Spinal cord (tissue), 10 donors: Measurements from ENCODE around the gene MORN1. TPM values are rescaled to one million over a fixed set of nuclear protein-coding genes. Genes with fewer than 3 reads are reported as not detected.

Experiments
- DNase-seq, 6 donors: peaks; one replicate each; pipeline versions ENCODE4 v3.0.0 to v3.0.0-alpha.2; 2013 to 2015; ENCODE audit warnings: low spot score in 6 of 6, low read depth in 4 of 6
- H3K27ac ChIP-seq: one replicate; pipeline ENCODE4 v1.5.1; 2013; ENCODE audit warnings: low read depth, low read length, control low read depth
- H3K27me3 ChIP-seq: one replicate; pipeline ENCODE4 v1.6.1; 2013; ENCODE audit warnings: low read length; ENCODE audit not compliant: control insufficient read depth, insufficient read depth
- H3K36me3 ChIP-seq: one replicate; pipeline ENCODE4 v1.6.1; 2013; ENCODE audit warnings: low read length; ENCODE audit not compliant: control insufficient read depth, insufficient read depth
- H3K4me1 ChIP-seq: one replicate; pipeline ENCODE4 v1.6.1; 2013; ENCODE audit warnings: low read length; ENCODE audit not compliant: control insufficient read depth, insufficient read depth
- H3K4me3 ChIP-seq: one replicate; pipeline ENCODE4 v1.5.1; 2013; ENCODE audit warnings: low read depth, low read length, control low read depth
- H3K9me3 ChIP-seq: one replicate; pipeline ENCODE4 v1.6.1; 2013; ENCODE audit warnings: low read length; ENCODE audit not compliant: control insufficient read depth, insufficient read depth
- WGBS: methylation state at CpG from one replicate; pipeline ENCODE4 v1.1.5; 2013; ENCODE audit warnings: missing lambda C conversion rate; ENCODE audit not compliant: insufficient coverage; 5-methylcytosine and 5-hydroxymethylcytosine counted together
- polyA plus RNA-seq, 2 donors: library from polyadenylated mRNA; unstranded; fragments of 120-200 nt; gene quantifications; one replicate each; pipeline ENCODE4 v1.2.1, GENCODE V29; 2013; ENCODE audit not compliant: insufficient read length in 2 of 2
- total RNA-seq, 2 donors: library from RNA; depleted of rRNA in 1 of 2; stranded (reverse); fragments of 120-200 nt in 1 of 2; fragments of >200 nt in 1 of 2; gene quantifications; one replicate each; pipeline versions ENCODE4 v1.2.3 to v1.2.4, GENCODE V29; 2013 to 2014
- donor health status: healthy.

The MORN1 gene
- total and polyA plus RNA-seq, 4 donors: 8.4 to 17.5 (median 12.8) TPM

- Histone ChIP-seq H3K4me1 (peaks cover 11% of the 10 kb centered on the region), H3K27ac (no peak overlapping the region), H3K9me3 (no peaks in the 10 kb centered on the region), H3K4me3 (no peak overlapping the region), H3K36me3 (peaks cover 84% of the 10 kb centered on the region), H3K27me3 (no peaks in the 10 kb centered on the region)
- no peak for DNase-seq
- WGBS: 88% methylated on average over 22 of the region's 25 CpGs
Measured at GRCh38 chr1:2407166-2407990, 16.0 kb upstream of the MORN1 start.

DNA sequence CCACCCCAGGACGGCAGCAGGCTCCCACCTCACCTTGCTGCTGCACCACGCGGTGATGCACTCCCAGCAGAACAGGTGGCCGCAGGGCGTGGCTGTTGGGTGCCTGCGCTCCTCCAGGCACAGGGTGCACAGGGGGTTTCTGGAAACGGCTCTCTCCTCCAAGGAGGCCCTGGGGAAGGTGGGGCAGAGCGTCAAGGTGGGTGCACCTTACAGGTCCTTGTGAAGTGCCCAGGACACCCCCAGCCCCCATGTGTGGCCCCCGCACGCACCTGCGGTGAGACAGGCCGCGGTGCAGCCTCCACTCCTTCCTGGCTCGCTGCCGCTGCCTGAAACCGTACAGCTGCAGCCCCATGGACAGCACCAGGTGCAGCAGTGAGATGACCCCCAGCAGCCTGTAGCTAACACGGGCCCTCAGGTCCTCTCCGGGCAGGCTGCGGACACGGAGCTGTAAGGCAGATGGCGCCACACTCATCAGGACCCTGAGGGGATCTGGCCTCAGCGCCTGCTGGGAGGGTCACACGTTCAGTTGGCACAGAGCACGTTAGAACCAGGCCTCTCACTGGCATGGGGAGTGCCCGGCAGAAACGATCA, 15.2 kb upstream of the MORN1 start:
- Histone ChIP-seq H3K27ac (no peak overlapping the region), H3K27me3 (no peaks in the 10 kb centered on the region), H3K36me3 (peaks cover 89% of the 10 kb centered on the region), H3K9me3 (no peaks in the 10 kb centered on the region), H3K4me1 (peaks cover 5% of the 10 kb centered on the region), H3K4me3 (no peak overlapping the region)
- 78% methylated on average over 26 of the region's 26 CpGs for WGBS
- DNase-seq: no peak

GRCh38 chr1:2405588-2406295, 14.4 kb upstream of the MORN1 start:
- H3K4me3 ChIP-seq: no peak overlapping the region
- WGBS: 82% methylated on average over 20 of the region's 28 CpGs
- DNase-seq: no peak
- peaks cover 4% of the 10 kb centered on the region for H3K4me1 ChIP-seq
- H3K27ac ChIP-seq: no peak overlapping the region
- no peaks in the 10 kb centered on the region for H3K9me3 ChIP-seq
- peaks cover 97% of the 10 kb centered on the region for H3K36me3 ChIP-seq
- H3K27me3 ChIP-seq: no peaks in the 10 kb centered on the region

- 79% methylated on average over 19 of the region's 24 CpGs for WGBS
- H3K27ac ChIP-seq: no peak overlapping the region
- no peaks in the 10 kb centered on the region for H3K27me3 ChIP-seq
- no peaks in the 10 kb centered on the region for H3K9me3 ChIP-seq
- no peak overlapping the region for H3K4me3 ChIP-seq
- no peak for DNase-seq
- H3K36me3 ChIP-seq: peaks cover 100% of the 10 kb centered on the region
- no peaks in the 10 kb centered on the region for H3K4me1 ChIP-seq
Measured at GRCh38 chr1:2404890-2405511, 13.6 kb upstream of the MORN1 start.

DNA sequence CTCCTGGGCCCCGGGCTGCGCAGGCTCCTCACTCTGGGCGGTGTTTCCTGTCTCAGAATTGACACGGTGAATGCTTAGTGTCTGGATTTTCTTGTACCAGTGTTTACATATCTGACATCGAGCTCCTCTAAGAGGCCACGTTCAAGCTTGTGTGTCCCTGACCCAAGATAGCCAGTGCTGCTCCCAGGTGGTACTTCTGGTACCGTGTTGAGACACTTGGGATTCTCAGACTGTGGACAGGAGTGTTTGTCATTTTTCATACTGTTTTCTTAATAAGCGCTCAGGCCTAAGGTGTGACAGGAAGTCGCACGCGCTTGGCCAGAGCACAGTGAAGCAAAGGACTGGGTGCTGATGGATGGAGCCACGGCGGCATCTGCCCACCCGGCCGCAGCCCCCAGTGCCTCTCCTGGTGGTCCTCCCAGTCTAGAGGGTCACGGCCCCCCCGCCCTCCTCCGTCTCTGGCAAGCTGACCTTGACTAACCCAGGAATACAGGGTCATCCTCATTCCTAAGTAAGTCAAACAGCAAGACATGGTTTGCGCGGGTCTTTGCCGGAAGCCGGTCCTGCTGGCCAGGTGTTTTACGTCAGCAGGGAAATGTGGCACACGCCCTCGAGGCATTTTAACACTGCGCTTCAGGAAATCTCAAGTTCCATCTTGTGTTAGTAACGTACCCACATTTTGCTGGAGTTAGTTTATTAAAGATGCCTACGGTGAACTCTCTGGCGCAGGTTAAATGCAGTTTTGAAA, 13.0 kb upstream of the MORN1 start:
- H3K4me3 ChIP-seq: no peak overlapping the region
- no peak overlapping the region for H3K27ac ChIP-seq
- no peak for DNase-seq
- H3K36me3 ChIP-seq: peaks cover 100% of the 10 kb centered on the region
- no peaks in the 10 kb centered on the region for H3K4me1 ChIP-seq
- H3K9me3 ChIP-seq: no peaks in the 10 kb centered on the region
- 88% methylated on average over 29 of the region's 29 CpGs for WGBS
- H3K27me3 ChIP-seq: no peaks in the 10 kb centered on the region

GRCh38 chr1:2403273-2403672, 11.9 kb upstream of the MORN1 start:
- no peak for DNase-seq
- H3K36me3 ChIP-seq: peaks cover 100% of the 10 kb centered on the region
- H3K4me3 ChIP-seq: no peak overlapping the region
- no peaks in the 10 kb centered on the region for H3K4me1 ChIP-seq
- no peaks in the 10 kb centered on the region for H3K27me3 ChIP-seq
- no peaks in the 10 kb centered on the region for H3K9me3 ChIP-seq
- WGBS: 87% methylated on average over 10 of the region's 19 CpGs
- H3K27ac ChIP-seq: no peak overlapping the region

DNA sequence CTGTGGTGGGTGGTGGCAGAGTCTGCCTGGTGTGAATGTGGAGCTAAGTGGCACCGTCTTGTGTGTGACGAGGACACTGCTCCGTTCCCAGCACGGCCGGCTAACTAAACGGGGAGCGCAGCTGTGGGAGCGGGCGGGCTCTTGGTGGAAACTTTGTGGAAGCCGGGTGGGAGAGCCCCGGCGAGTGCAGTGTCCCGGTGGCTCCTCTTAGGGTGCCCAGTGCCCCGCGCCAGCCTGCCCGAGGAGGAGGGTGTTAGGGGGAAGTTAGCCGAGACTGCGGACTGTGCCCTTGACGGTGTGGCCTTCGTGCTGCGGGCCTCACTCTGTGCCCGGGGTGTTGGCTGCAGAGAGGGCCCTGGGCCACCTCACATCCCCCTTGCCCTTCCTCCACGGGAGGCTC, 11.1 kb upstream of the MORN1 start:
- Histone ChIP-seq H3K4me1 (no peaks in the 10 kb centered on the region), H3K9me3 (no peaks in the 10 kb centered on the region), H3K27ac (no peak overlapping the region), H3K27me3 (no peaks in the 10 kb centered on the region), H3K4me3 (no peak overlapping the region), H3K36me3 (peaks cover 100% of the 10 kb centered on the region)
- WGBS: 98% methylated on average over 13 of the region's 23 CpGs
- no peak for DNase-seq

DNA sequence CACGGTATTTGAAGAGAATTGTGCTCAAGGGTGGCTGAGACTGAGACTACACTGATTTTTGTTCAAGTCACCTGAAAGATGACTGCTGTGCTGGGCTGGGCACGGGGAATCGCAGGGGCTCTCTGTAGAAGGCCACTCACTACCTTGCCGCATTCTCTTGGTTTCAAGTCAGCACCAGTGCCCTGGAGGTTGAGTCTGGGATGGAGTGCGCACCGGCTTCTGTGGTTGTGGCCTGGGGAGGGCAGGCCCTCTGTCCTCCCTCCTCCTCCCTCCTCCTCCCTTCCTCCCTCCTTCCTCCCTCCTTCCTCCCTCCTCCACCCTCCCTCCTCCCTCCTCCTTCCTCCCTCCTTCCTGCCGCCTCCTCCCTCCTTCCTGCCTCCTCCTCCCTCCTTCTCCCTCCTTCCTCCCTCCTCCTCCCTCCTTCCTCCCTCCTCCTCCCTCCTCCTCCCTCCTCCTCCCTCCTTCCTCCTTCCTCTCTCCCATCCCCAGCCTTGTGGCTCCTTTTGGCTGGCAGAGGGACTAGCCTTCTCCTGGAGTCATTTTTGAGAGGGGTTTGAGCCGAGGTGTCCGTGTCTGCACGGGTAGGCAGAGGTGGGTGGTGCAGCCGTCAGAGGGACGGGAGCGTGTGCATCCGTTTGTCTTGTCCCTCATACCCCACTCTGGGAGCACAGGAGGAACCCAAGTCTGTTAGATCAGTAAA, 9.7 kb upstream of the MORN1 start:
- Histone ChIP-seq H3K9me3 (no peaks in the 10 kb centered on the region), H3K27me3 (no peaks in the 10 kb centered on the region), H3K4me1 (no peaks in the 10 kb centered on the region), H3K36me3 (peaks cover 100% of the 10 kb centered on the region), H3K27ac (no peak overlapping the region), H3K4me3 (no peak overlapping the region)
- WGBS: 74% methylated on average over 3 of the region's 14 CpGs
- DNase-seq: no peak

GRCh38 chr1:2400576-2400909, 9.2 kb upstream of the MORN1 start:
- Histone ChIP-seq H3K27ac (no peak overlapping the region), H3K4me1 (no peaks in the 10 kb centered on the region), H3K36me3 (peaks cover 99% of the 10 kb centered on the region), H3K27me3 (no peaks in the 10 kb centered on the region), H3K9me3 (no peaks in the 10 kb centered on the region), H3K4me3 (no peak overlapping the region)
- DNase-seq: no peak
- 89% methylated on average over 10 of the region's 10 CpGs for WGBS
